Stomach (tissue), 4 donors: Measurements from ENCODE around the gene SAMD3.

Experiments used
- CTCF ChIP-seq, 7 experiments: fragments of 450-650 bp in 4 of 7; fragments of 200-600 bp in 3 of 7; sonication (generic) in 3 of 7; IDR thresholded peaks; one replicate each; pipeline ENCODE4 v1.5.1; 2016 to 2019; ENCODE audit warnings: antibody characterized with exemption in 7 of 7, control low read depth in 2 of 7, mild to moderate bottlenecking in 1 of 7
- EP300 ChIP-seq: sonication (generic); formaldehyde crosslinking; IDR thresholded peaks from one replicate; pipeline ENCODE4 v1.6.1; 2017; ENCODE audit warnings: antibody characterized with exemption
- POLR2A ChIP-seq, 4 donors: fragments of 450-650 bp; IDR thresholded peaks; one replicate each; pipeline ENCODE4 v1.6.1; 2016; ENCODE audit warnings: antibody characterized with exemption in 4 of 4, control low read depth in 2 of 4, mild to moderate bottlenecking in 1 of 4, moderate library complexity in 1 of 4
- POLR2AphosphoS5 ChIP-seq, 3 donors: sonication (generic); formaldehyde crosslinking; IDR thresholded peaks; one replicate each; pipeline ENCODE4 v1.6.1; 2016; ENCODE audit warnings: antibody characterized with exemption in 3 of 3

- TF ChIP-seq CTCF (IDR thresholded peaks at IDR 0.05) (no peak), POLR2A (IDR thresholded peaks at IDR 0.05) (no peak), POLR2AphosphoS5 (IDR thresholded peaks at IDR 0.05) (no peak), EP300 (no peak)
These were observed 82.7 kb downstream of the SAMD3 start for GRCh38 chr6:130140084-130140483.
